Measurements from ENCODE around the gene CDK18.

CDK18 gene

DNA sequence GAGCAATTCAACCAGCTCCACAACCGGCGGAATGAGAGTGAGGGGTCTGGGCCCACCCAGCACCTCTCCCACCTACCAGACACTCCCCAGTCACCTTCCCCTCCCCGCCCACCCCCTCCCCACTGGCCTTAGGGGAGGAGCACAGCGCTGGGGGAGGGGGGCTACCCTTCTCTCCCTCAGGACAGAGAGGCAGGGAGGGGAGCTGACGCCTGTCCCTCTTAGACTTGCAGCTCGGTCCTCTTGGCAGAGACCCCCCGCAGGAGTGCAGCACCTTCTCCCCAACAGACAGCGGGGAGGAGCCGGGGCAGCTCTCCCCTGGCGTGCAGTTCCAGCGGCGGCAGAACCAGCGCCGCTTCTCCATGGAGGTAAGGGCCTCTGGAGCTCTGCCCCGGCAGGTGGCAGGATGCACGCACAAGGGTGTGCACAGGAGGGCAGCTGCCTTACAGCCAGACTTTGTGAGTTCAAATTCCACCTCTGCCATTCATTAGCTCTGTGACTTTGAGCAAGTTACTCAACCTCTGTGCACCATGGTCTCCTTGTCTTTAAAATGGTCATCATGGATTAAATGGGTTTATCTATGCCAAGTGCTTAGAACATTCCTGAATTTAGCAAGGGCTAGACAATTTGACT lies 18.9 kb downstream of the CDK18 start:
- no peak for DNase-seq (ENCODE audit: low read depth in 2 of 2)

DNA sequence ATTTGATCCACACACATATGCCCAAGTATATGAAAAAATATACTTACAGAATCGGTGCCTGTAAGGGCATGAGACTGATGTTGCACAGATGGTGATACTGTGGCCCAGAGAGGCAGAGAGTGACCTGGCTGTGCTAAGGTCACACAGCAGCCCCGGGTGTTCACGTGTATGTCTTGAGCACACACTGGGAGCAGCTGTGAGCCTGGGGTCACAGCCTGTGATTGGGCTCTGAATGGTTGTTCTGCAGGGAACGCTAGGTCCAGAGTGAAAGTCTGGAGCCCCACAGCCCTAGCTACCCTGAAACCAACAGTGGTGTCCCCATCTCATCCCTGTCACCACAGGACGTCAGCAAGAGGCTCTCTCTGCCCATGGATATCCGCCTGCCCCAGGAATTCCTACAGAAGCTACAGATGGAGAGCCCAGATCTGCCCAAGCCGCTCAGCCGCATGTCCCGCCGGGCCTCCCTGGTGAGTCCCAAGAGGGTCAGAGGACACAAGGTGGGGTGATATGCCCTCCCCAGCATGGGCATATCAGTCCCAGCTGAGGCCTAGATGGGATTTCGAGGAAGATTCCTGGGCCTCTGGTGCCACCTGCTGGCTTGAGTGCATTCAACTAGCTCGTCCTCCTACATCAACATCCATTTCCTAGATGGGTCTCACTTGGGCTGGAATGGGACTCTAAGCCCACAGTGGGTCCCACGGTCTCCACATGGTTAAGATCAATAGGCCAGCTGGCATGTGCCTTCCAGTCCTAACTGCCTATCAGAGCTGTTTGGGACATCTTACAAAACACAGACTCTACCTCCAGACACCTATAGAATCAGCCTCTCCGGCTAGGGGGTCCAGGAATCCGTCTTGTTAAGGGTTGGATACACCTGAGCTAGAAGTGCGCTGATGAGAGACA lies 19.7 kb downstream of the CDK18 start:
- peak; percentile 32 to 59 for DNase-seq (ENCODE audit: low read depth in 2 of 2)

DNA sequence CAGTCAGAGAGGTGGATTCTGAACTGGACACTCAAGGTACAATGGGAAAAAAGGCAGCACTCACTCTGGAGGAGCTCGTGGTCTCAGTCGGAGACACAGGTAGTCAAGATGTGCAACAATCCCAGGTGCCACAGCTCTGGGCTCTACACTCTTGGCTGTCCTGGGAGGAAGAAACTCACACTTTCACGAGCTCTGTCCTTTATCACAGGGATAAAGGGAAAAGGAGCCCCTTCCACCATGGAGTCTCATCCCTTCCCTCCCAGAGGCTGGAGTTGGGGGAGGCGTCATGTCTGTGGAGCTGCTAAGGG lies 20.3 kb downstream of the CDK18 start:
- no peak for DNase-seq (ENCODE audit: low read depth in 2 of 2)

DNA sequence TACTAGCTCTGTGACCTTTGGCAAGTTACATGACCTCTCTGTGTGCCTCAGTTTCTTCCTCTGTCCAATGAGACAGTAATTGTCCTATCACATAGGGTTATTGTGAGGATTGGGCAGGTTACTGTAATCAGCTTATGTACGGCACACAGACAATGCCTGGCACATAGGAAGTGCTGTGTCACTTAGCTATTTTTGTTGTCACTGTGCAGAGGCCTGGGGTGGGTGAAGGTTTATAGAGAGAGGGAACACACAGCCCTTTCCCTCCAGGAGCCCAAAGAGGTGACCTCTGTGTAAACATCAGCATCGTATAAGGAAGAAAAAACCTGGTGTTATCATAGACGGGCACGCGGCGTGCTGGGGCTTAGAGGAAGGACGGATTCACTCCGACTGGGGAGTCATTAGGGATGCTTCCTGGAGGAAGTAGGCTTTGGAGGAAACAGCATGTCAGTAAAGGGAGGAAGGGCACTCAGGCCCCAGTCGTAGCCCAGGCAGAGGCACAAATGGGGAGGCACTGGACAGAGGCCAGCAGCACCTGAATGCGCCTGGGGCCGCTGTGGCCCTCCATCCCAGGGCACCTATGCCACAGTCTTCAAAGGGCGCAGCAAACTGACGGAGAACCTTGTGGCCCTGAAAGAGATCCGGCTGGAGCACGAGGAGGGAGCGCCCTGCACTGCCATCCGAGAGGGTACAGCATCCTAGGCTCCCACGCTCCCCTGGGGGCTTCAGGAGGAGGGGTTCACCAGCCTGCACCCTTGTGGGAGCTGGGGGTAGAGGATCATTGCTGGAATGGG lies 21.2 kb downstream of the CDK18 start:
- no peak for DNase-seq (ENCODE audit: low read depth in 2 of 2)

DNA sequence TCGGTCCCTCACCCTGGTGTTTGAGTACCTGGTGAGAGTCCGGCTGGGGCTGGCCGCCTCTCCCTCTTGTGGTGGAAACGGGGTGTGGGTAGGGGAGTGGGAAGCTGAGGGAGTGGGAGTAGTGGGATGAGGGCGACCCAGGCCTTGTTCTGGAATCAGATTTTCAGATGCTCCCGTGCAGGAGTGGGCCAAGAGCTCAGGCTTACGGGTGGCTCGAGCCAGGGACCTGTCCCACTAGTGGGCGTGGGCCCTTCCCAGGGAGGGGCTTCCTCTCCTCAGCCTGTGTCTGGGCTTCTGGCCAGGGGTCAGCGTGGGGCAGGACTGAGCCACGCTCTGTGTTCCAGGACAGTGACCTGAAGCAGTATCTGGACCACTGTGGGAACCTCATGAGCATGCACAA lies 22.0 kb downstream of the CDK18 start:
- no peak for DNase-seq (ENCODE audit: low read depth in 2 of 2)

DNA sequence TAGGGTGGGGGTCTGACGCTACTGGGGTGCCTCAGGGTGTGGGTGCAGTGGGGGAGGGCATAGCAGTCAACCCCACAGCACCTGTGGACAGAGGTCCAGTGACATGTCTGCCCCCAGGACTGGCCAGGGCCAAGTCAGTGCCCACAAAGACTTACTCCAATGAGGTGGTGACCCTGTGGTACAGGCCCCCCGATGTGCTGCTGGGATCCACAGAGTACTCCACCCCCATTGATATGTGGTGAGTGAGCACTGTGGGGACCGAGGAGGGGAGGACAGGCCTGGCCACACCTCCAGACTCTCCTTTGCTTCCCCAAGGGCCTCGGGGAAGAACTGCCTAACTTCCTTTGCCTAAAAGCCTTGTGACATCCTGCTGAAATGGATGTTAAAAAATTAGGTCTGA lies 23.5 kb downstream of the CDK18 start:
- no peak for DNase-seq (ENCODE audit: low read depth in 2 of 2)

DNA sequence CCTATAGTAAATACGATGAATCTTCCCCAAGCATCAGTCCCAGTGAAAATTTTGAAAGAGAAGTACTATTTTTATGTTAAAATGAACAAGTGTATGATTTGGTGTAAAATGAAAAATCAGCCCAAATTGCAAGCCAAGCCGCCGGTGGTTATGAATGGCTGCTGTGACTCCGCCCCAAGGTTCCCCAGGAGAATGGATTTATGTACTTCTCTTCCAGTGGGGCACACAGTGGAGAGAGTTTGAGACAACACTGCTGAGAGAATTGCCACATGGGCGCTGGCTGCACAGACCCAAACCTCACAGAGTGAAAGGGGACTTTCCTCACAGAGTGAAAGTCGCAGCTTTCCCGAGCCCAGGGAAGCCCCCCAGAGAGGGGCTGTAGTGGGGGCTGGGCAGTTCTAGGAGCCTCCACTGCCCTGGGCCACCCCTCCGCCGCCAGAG lies 24.0 kb downstream of the CDK18 start:
- no peak for DNase-seq (ENCODE audit: low read depth in 2 of 2)

DNA sequence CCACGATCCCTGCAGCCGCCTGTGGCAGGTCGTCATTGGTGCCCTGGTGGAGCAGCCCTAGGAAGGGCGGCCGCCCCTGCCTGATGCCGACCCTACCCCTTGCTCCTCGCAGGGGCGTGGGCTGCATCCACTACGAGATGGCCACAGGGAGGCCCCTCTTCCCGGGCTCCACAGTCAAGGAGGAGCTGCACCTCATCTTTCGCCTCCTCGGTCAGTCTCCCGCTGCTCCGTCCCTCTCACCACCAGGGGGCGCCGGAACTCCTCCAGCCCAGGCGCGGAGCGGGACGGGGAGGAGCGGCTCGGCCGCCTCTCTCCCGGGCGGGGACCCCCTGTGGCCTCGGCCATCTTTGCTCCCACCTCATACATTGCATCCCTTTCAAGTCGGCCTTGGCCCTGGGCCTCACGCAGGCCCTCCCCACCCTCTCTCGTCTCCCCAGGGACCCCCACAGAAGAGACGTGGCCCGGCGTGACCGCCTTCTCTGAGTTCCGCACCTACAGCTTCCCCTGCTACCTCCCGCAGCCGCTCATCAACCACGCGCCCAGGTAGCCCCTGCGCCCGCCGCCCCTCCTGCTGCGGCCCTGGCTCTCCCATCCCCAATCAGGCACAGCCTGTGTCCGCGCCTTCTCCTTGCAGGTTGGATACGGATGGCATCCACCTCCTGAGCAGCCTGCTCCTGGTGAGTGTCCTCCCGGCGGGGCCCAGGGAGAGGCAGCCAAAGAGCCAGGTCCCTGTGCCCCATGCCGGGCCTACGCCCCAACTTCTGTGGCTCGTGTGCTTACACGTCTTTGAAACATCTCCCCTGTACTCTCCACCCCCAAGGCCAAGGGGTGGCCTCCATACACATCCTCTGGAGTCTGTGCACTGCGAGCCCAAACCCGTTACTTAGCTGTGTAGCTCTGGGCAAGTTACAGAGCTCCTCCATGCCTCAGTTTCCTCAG lies 24.7 kb downstream of the CDK18 start:
- DNase-seq (ENCODE audit: low read depth in 2 of 2): peak; percentile 68 to 81

DNA sequence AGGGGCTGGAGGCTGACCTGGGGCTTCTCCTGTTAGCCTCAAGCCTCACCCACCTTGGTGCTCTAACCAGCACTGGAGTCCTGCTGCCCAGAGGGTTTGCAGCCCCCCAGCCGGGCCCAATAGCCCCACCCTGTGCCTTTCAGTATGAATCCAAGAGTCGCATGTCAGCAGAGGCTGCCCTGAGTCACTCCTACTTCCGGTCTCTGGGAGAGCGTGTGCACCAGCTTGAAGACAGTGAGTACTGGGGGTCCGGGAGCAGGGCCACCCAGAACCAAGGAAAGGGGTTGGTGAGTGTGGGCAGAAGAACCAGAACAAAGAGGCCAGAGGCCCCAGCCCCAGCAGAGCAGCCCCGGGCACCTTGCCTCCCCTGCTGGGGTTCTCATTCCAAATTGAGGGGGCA lies 25.6 kb downstream of the CDK18 start:
- DNase-seq (ENCODE audit: low read depth in 2 of 2): no peak

DNA sequence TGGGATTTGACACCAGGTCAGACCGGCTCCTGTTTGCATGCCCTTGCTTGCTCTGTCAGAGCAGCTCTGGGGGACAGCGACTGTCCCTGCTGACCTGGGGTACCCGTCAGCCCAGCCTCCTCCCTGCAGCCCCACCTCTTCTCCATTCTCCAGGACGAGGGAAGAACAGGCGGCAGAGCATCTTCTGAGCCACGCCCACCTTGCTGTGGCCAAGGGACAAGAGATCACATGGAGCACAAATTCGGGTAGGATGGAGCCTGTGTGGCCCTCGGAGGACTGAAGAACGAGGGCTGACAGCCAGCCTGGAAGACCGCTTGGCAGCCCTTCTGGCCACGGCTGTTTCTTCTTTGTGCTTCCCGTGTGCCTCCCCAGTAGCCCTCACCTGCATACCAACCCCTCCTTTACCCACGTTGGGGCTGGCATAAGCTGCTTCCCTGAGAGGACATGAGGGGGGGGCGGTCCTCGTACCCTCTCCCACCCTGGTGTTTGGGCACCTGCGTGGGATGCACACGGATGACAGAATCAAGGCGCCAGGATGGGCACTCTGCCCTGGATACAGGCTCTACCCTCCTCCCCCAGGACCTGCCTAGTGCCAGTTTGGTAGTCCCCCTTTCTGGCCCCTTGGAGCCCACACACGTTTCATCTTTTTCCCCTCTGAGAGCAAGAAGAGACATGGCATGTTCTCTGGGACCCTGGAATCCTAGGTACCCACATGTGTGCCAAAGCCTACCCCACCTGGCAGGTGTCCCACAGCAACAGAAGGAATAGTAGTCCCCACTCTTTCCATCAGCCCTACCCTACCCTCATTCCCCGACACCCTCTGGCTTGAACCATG lies 26.9 kb downstream of the CDK18 start:
- no peak for DNase-seq (ENCODE audit: low read depth in 2 of 2)

DNA sequence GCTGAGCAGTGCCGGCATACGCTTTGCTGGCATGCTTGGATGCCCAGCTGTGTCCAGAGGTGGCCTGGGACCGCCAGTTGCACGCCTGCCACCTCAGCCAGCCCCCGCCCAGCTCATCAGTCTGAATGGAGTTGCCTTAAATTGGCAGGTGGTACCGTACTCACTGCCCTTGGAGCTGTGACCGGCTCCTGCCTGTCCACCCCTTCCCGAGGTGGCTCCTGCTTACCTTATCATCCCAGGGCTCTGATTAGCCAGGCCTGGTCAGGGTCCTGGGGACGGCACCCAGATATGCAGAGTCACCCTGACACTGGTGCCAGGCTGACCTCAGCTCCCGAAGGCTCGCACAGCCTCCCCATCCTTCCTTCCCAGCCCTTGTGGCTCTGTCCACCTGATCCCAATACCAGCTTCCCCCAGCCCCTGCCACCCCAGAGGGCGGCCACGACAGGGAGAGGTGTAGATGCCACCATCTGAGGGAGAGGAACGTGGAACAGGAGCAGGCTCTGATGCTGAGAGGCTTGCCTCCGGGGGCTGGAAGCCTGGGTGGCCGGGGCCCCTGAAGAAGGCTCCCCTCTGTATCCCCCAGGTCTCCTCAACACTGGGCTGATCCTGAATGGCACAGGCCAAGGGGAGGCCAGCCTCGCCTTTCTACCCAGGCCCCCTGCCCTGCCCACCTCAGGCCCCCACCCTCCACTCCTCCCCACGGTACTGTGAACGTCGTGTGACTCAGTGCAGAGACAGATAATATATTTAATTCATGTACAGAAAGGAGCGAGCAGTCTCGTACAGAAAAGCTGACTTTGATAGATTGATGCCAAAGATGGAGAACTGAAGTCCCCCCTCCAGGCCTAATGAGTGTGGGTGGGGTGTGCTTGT lies 27.8 kb downstream of the CDK18 start:
- no peak for DNase-seq (ENCODE audit: low read depth in 2 of 2)

DNA sequence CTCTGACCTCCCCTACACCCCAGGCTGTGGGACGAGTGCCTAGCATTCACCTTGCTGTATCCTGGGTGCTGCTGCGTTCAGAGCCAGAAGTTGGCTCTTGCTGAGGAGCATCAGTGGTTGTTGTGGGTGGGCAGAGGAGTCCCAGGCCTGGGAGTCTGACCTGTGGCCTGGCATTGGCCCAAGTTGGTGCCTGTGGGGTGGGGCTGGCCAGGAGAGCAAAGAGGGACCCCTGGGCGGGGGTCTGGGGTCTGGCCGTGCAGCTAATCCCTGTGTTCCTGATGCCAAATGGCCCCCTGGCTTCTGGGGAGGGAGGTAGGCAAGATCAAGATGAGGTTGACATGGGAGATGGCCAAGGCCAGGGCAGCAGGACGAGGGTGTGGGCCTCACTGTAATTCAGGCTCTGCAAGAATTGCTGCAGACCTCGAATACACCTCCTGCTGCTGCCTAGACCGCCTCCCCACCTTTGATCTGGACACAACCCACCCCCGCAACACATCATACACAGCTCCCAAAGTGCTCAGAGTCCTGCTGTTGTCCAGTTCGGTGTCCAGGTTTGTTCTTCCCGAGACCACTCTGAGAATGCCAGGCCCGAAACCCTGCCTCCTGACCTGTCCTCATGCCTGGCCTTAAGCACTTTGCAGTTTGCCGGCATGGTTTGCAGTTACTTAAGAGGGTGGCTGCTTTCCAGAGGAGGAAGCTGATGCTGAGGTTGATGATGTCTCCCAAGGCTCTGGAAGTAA lies 28.7 kb downstream of the CDK18 start:
- DNase-seq (ENCODE audit: low read depth in 2 of 2): no peak

DNA sequence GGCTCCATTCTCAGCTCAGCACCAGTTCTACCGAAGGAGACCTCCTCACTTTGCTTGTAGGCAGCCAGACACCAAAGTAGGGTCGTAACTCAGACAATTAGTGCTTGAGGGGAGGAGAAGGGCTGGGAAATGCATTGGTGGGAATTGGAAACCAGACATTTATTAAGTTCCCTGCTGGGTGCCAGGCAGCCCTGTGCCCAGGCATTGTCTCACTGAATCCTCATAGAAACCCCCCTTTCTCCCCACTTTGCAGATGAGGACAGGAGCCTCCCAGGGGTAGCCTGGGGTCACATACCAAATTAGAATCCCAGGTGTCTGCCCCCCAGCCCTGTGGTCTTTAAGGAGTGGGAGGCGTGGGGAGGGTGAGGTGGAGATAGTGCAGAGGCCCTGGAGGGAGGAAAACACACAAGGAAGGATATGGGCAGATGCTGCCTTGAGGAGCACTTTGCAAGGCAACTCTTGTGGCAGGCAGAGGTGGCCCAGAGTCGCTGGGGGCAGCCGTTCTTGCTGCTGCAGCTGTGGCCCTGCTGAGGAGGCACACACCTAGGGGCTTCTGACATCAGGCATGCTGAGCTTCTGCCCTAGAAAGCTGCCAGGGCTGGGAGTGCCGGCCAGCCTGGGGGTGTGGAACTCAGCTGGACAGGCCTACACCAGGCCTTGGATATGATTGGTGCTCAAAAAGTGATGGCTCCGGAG lies 29.4 kb downstream of the CDK18 start:
- no peak for DNase-seq (ENCODE audit: low read depth in 2 of 2)

DNA sequence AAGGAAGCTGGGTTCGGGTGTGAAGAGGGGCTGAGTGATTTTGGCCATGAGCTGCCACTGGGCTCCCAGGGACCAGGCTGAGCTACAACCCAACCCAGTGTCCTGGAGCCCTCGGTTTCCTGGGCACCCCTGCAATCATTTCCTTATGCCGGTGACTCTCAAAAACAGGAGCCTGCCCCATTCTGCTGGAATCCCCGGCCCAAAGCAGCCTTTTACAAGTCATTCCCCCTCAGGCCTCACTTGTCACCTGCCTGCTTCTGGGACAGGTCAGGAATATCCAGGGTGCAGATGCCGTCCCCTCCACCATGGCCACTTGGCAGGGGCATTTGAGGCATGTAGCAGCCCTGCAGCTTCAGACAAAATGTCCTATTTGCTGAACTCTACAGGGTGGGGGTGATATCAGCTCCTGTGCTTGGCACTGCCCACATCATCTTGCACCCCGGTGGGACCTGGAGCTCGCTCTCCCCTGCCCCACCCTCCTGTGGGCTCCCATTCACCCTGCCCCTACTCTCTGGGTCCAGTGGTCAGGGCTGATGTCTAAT lies 30.0 kb downstream of the CDK18 start:
- DNase-seq (ENCODE audit: low read depth in 2 of 2): no peak

DNA sequence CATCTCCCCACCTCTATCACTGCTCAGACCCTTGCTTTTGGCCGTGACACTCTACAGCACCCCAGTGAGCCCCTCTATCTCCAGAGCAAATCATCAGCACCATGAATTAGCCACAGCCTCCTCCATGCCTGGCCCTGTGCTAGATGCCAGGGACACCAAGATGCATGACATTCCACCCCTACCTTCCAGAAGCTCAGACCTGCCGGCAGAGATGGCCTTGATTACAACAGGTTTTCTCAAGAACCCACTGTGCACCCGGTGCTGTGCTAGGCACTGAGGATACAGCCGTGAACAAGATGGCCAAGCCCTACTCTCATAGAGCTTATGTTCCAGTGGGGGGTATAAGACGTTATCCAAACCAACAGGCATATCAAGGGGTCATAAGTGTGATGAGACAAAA lies 30.6 kb downstream of the CDK18 start:
- DNase-seq (ENCODE audit: low read depth in 2 of 2): no peak

DNA sequence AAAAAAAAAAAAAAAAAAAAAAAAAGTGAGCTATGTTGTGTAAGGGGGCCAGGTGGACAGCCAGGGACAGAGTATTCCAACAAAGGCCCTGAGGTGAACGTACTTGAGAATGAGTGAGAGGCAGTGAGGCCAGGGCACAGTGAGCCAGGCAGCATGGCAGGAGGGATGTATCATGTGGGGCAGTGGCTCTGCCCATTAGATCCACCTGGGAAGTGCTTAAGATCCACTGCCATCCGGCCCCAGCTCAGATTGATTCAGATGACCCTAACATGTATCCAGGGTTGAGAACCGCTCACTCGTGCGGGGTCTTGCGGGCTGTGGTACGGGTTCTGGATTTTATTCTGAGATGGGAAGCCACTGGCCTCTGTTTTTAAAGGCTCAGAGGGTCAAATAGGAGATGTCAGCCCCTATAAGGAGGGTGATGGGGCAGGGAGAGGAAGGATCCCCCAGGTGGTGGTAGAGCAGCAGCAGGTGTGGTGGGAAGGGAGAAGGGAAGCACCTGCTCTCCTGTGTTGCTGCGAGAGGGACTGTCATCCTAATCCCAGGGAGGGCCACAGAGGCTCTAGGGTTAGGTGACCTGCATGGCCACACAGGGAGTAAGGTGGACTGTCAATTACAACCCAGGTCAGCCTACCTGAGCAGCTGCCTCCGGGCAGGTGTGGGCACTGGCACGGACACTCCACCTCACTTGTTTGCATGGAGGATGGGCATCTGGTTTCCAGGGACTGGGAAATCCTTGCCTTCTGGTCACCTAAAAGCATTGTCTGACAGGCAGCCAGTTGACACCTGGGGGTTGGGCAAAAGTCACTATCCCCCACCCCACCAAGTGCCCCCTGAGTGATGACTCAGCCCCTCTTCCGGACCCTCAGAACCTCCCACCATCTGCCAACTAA lies 31.6 kb downstream of the CDK18 start:
- no peak for DNase-seq (ENCODE audit: low read depth in 2 of 2)

DNA sequence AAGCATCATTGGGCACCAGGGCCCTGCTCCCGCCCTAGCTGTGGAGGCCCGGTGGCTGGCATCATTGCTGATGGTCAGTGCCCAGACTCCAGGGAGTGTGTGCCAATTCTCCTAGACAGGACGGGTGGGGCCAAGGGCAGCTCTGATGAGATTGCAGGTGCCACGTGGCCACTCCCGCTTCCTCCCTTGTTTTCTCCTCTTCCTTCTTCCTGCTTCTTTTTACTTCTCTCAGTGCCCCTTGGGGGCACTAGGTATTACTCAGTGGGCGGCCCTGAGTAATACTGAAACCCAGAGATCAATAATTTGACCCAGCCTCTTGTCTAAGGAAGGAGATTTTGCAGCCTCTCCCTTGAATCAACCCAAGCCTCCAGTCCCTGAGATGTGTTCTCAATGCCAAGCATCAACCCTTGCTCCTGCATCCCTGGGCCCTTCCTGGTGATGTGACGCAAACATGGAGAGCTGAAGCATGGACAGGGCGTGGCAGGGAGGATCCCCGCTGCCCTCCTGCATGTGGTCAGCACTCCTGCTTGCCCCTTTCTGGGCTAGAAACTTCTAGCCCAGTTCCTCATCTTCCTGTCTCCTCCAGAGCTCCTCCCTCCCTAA lies 32.4 kb downstream of the CDK18 start:
- no peak for DNase-seq (ENCODE audit: low read depth in 2 of 2)
